Measurements from ENCODE around the gene RPL18. TPM values are rescaled to one million over a fixed set of nuclear protein-coding genes. Genes with fewer than 3 reads are reported as not detected.

The RPL18 gene
- total and polyA plus RNA-seq, 4 experiments from 2014 or later = 2,084 to 2,448 (median 2,268) TPM

DNA sequence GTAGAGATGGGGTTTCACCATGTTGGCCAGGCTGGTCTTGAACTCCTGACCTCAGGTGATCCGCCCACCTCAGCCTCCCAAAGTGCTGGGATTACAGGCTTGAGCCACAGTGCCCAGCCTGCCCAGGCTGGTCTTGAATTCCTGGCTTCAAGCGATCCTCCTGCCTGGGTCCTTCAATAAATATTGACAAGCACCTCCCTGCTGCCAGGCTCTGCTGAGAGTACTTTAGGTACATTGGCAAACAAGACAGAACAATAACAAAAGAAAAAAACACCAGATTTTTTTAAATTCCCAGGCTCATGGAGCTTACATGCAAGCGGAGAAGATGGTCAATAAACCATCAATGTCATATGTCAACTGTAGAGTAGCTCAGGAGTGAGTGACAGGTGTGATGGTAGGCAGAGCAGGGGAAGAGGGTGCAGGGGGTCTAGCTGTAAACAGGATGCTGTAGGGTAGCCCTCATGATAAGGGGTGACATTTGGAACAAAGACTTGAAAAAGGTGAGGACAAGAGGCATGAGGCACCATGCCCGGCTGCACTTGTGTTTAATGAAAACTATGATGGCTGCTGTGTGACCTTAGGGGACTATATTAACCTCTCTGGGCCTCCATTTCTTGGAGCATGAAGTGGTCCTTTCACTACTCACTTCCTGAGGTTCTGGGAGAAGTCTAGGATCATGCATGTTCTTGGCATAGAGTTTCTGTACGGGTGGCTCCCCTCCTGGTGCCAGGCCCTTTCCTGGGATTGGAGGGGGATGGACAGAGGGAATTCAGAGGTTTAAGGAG, 47.4 kb downstream of the RPL18 start:
- no peaks in the 10 kb centered on the region for H3K9me3 Mint-ChIP-seq
- H3K4me3 Mint-ChIP-seq = no peak overlapping the region
- H3K4me1 ChIP-seq (ENCODE audit: insufficient read depth, low read length) = peaks cover 5% of the 10 kb centered on the region
- no peak for DNase-seq
- peaks cover 0 to 1% of the 10 kb centered on the region in 2 donors for H3K27me3 Mint-ChIP-seq
- H3K27ac Mint-ChIP-seq = peak overlapping the region in 3 of 7 donors; percentile 42 to 77 (median 50)
- H3K9me3 ChIP-seq (ENCODE audit: control insufficient read depth in 1 of 2, low read length in 2 of 2) = no peaks in the 10 kb centered on the region
- H3K36me3 ChIP-seq (ENCODE audit: insufficient read depth, low read length) = no peaks in the 10 kb centered on the region
- peaks cover 0 to 4% (median 0%) of the 10 kb centered on the region in 4 donors for H3K4me1 Mint-ChIP-seq
- intact Hi-C loops (cut with micrococcal nuclease) = no loop called here
- no peaks in the 10 kb centered on the region for H3K27me3 ChIP-seq (ENCODE audit: insufficient read depth, low read length)
- no peak overlapping the region for H3K4me3 ChIP-seq (ENCODE audit: low read length in 2 of 2)
- H3K36me3 Mint-ChIP-seq = no peaks in the 10 kb centered on the region
- H3K27ac ChIP-seq (ENCODE audit: low read depth, low read length) = no peak overlapping the region
- ChIA-PET POLR2A (ENCODE audit: partially characterized antibody) (no interaction called here), CTCF (ENCODE audit: partially characterized antibody) (interaction anchor here (1.1 kb wide), 1 partner anchor 17 kb away, joined by 3 read pairs; no protein-coding TSS in a partner anchor)

DNA sequence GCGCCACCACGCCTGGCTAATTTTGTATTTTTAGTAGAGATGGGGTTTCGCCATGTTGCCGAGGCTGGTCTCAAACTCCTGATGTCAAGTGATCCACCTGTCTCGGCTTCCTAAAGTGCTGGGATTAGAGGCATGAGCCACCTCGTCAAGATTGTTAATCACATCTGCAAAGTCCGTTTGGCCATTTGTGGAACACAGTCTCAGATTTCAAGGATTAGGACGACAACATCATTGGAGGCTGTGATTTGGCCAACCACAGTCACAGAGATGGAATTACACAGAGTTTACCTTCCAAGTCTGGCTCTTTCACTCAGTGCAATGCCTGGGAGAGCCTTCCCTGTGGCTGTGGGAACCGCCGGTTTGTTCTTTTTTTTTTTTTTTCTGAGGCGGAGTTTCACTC, 49.2 kb downstream of the RPL18 start:
- H3K4me1 ChIP-seq (ENCODE audit: insufficient read depth, low read length) = peaks cover 5% of the 10 kb centered on the region
- Mint-ChIP-seq H3K4me1 (peaks cover 0 to 4% (median 0%) of the 10 kb centered on the region in 4 donors), H3K36me3 (no peaks in the 10 kb centered on the region), H3K27me3 (peaks cover 0 to 1% of the 10 kb centered on the region in 2 donors), H3K4me3 (no peak overlapping the region), H3K9me3 (no peaks in the 10 kb centered on the region), H3K27ac (no peak overlapping the region)
- no peak for DNase-seq
- ChIA-PET CTCF (ENCODE audit: partially characterized antibody) (no interaction called here), POLR2A (ENCODE audit: partially characterized antibody) (no interaction called here)
- intact Hi-C loops (cut with micrococcal nuclease) = no loop called here
- no peak overlapping the region for H3K4me3 ChIP-seq (ENCODE audit: low read length in 2 of 2)
- H3K27ac ChIP-seq (ENCODE audit: low read depth, low read length) = no peak overlapping the region
- H3K9me3 ChIP-seq (ENCODE audit: control insufficient read depth in 1 of 2, low read length in 2 of 2) = no peaks in the 10 kb centered on the region
- H3K36me3 ChIP-seq (ENCODE audit: insufficient read depth, low read length) = no peaks in the 10 kb centered on the region
- no peaks in the 10 kb centered on the region for H3K27me3 ChIP-seq (ENCODE audit: insufficient read depth, low read length)

DNA sequence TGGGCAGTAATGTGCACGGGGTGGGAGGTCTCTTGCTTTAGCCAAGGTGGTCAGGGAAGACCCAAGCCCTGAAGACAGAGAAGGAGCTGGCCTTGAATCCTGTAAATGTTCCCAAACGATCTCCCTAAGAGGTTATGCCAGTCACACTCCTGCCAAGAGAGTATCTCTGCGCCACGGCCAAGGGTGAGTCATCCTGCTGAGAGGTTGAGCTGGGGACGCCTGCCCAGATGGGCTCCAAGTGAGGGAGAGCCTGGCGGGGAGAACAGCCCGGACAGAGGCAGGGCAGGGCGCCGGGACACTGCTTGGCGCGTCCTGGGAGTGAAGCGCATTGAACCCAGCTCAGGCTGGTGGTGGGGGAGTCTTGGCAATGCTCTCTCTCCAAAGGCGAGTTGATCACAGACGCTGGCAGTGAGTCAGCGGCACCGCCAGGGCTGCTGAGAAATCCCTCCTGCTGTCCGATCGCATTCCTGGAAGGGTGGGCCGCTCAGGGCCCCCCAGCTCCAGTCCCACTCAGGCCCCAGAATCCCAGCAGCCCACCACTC, 50.6 kb downstream of the RPL18 start:
- no peak overlapping the region for H3K27ac ChIP-seq (ENCODE audit: low read depth, low read length)
- intact Hi-C loops (cut with micrococcal nuclease) = no loop called here
- ChIA-PET POLR2A (ENCODE audit: partially characterized antibody) (no interaction called here), CTCF (ENCODE audit: partially characterized antibody) (no interaction called here)
- DNase-seq = no peak
- H3K4me3 ChIP-seq (ENCODE audit: low read length in 2 of 2) = no peak overlapping the region
- H3K36me3 ChIP-seq (ENCODE audit: insufficient read depth, low read length) = no peaks in the 10 kb centered on the region
- peaks cover 0 to 1% of the 10 kb centered on the region in 2 donors for H3K27me3 Mint-ChIP-seq
- no peaks in the 10 kb centered on the region for H3K27me3 ChIP-seq (ENCODE audit: insufficient read depth, low read length)
- no peaks in the 10 kb centered on the region for H3K9me3 ChIP-seq (ENCODE audit: control insufficient read depth in 1 of 2, low read length in 2 of 2)
- no peaks in the 10 kb centered on the region for H3K4me1 ChIP-seq (ENCODE audit: insufficient read depth, low read length)
- no peak overlapping the region for H3K4me3 Mint-ChIP-seq
- H3K4me1 Mint-ChIP-seq = peaks cover 0 to 2% (median 0%) of the 10 kb centered on the region in 4 donors
- no peaks in the 10 kb centered on the region for H3K9me3 Mint-ChIP-seq
- H3K27ac Mint-ChIP-seq = no peak overlapping the region
- H3K36me3 Mint-ChIP-seq = no peaks in the 10 kb centered on the region

Other genes with a start within 250 kb of the RPL18 start
- gene KDELR1, start 227.6 kb downstream of the RPL18 start, total RNA-seq = 10 to 100 TPM; 58.8 to 63.2 TPM
- 10 to 100 TPM; 17.7 to 28.8 TPM for gene KDELR1, start 227.6 kb downstream of the RPL18 start, polyA plus RNA-seq
- under 1 TPM; 0.14 to 0.17 TPM for gene GRIN2D, start 225.5 kb downstream of the RPL18 start, total RNA-seq
- not detected for gene GRIN2D, start 225.5 kb downstream of the RPL18 start, polyA plus RNA-seq
- 10 to 100 TPM; 36.2 to 39.0 TPM for gene GRWD1, start 173.2 kb downstream of the RPL18 start, total RNA-seq
- gene GRWD1, start 173.2 kb downstream of the RPL18 start, polyA plus RNA-seq = 10 to 100 TPM; 44.4 to 52.8 TPM
- 1 to 10 TPM; 2.5 to 3.6 TPM for gene KCNJ14, start 163.6 kb downstream of the RPL18 start, total RNA-seq
- gene KCNJ14, start 163.6 kb downstream of the RPL18 start, polyA plus RNA-seq = under 1 TPM; 0.18 to 0.22 TPM
- gene CYTH2, start 149.8 kb downstream of the RPL18 start, total RNA-seq = 10 to 100 TPM; 74.9 to 89.0 TPM
- 10 to 100 TPM; 30.1 to 31.3 TPM for gene CYTH2, start 149.8 kb downstream of the RPL18 start, polyA plus RNA-seq
- 10 to 100 TPM; 18.5 to 20.6 TPM for gene LMTK3, start 107.3 kb downstream of the RPL18 start, total RNA-seq
- gene LMTK3, start 107.3 kb downstream of the RPL18 start, polyA plus RNA-seq = under 1 TPM in 1 of 2 donors, not detected in 1; 0.17 TPM
- not detected for gene SULT2B1, start 67.0 kb downstream of the RPL18 start, total RNA-seq
- gene SULT2B1, start 67.0 kb downstream of the RPL18 start, polyA plus RNA-seq = under 1 TPM in 1 of 2 donors, not detected in 1; 0.13 TPM
- gene SPACA4, start 12.4 kb downstream of the RPL18 start, total RNA-seq = not detected
- not detected for gene SPACA4, start 12.4 kb downstream of the RPL18 start, polyA plus RNA-seq
- 1 to 10 TPM; 4.3 to 5.3 TPM for gene FAM83E, start 4.1 kb downstream of the RPL18 start, total RNA-seq
- gene FAM83E, start 4.1 kb downstream of the RPL18 start, polyA plus RNA-seq = not detected
- 10 to 100 TPM; 25.0 to 29.1 TPM for gene SPHK2, start 328 bp upstream of the RPL18 start, total RNA-seq
- 1 to 10 TPM; 6.0 to 8.4 TPM for gene SPHK2, start 328 bp upstream of the RPL18 start, polyA plus RNA-seq
- gene DBP, start 18.2 kb upstream of the RPL18 start, total RNA-seq = 10 to 100 TPM; 62.6 to 69.5 TPM
- 100 to 1,000 TPM in 1 of 2 donors, 10 to 100 TPM in 1; 37.4 to 113 TPM for gene DBP, start 18.2 kb upstream of the RPL18 start, polyA plus RNA-seq
- 10 to 100 TPM; 13.7 to 15.4 TPM for gene CA11, start 27.0 kb upstream of the RPL18 start, total RNA-seq
- gene CA11, start 27.0 kb upstream of the RPL18 start, polyA plus RNA-seq = 1 to 10 TPM; 5.0 to 9.4 TPM
- 1 to 10 TPM; 2.3 to 3.3 TPM for gene NTN5, start 53.8 kb upstream of the RPL18 start, total RNA-seq
- gene NTN5, start 53.8 kb upstream of the RPL18 start, polyA plus RNA-seq = under 1 TPM in 1 of 2 donors, not detected in 1; 0.62 TPM
- gene FUT2, start 76.8 kb upstream of the RPL18 start, total RNA-seq = not detected
- gene FUT2, start 76.8 kb upstream of the RPL18 start, polyA plus RNA-seq = under 1 TPM; 0.11 to 0.59 TPM
- 1 to 10 TPM; 2.1 to 2.5 TPM for gene MAMSTR, start 100.5 kb upstream of the RPL18 start, total RNA-seq
- gene MAMSTR, start 100.5 kb upstream of the RPL18 start, polyA plus RNA-seq = under 1 TPM; 0.71 to 0.73 TPM
- gene RASIP1, start 121.4 kb upstream of the RPL18 start, total RNA-seq = under 1 TPM in 1 of 2 experiments, not detected in 1; 0.22 TPM
- under 1 TPM; 0.10 to 0.25 TPM for gene RASIP1, start 121.4 kb upstream of the RPL18 start, polyA plus RNA-seq
- gene IZUMO1, start 127.7 kb upstream of the RPL18 start, total RNA-seq = not detected
- not detected for gene IZUMO1, start 127.7 kb upstream of the RPL18 start, polyA plus RNA-seq
- under 1 TPM; 0.22 to 0.32 TPM for gene FUT1, start 133.5 kb upstream of the RPL18 start, total RNA-seq
- gene FUT1, start 133.5 kb upstream of the RPL18 start, polyA plus RNA-seq = under 1 TPM in 1 of 2 donors, not detected in 1; 0.11 TPM
- gene FGF21, start 136.3 kb upstream of the RPL18 start, total RNA-seq = not detected
- gene FGF21, start 136.3 kb upstream of the RPL18 start, polyA plus RNA-seq = not detected
- gene BCAT2, start 191.9 kb upstream of the RPL18 start, total RNA-seq = 10 to 100 TPM; 25.9 to 30.1 TPM
- gene BCAT2, start 191.9 kb upstream of the RPL18 start, polyA plus RNA-seq = 10 to 100 TPM; 19.0 to 28.8 TPM
- gene HSD17B14, start 217.3 kb upstream of the RPL18 start, total RNA-seq = under 1 TPM; 0.35 to 0.75 TPM
- 1 to 10 TPM in 1 of 2 donors, under 1 TPM in 1; 0.32 to 1.1 TPM for gene HSD17B14, start 217.3 kb upstream of the RPL18 start, polyA plus RNA-seq
- 1 to 10 TPM; 2.8 to 6.6 TPM for gene PLEKHA4, start 249.4 kb upstream of the RPL18 start, total RNA-seq
- 1 to 10 TPM; 2.3 to 7.5 TPM for gene PLEKHA4, start 249.4 kb upstream of the RPL18 start, polyA plus RNA-seq

All from CD4-positive, alpha-beta memory T cell (primary cell).